GM12801 (cell line): ENCODE data around the gene PRR14L.

ENCODE experiments used
- CTCF ChIP-seq: IDR thresholded peaks from one replicate; pipeline ENCODE4 v1.5.1; 2011; ENCODE audit warnings: control low read depth; ENCODE audit not compliant: insufficient read length; ENCODE audit errors: extremely low read depth

Gene PRR14L

GRCh38 chr22:31757265-31757664, 7.3 kb upstream of the PRR14L start:
- no peak for TF ChIP-seq CTCF

- TF ChIP-seq CTCF: no peak
Measured at GRCh38 chr22:31754813-31755212, 4.9 kb upstream of the PRR14L start.

GRCh38 chr22:31753634-31754501, 3.9 kb upstream of the PRR14L start, which contains the start of gene DEPDC5:
TSS of gene DEPDC5 (plus strand) at chr22:31754019. CDS start at chr22:31754922, 903 bp downstream.
- no peak for TF ChIP-seq CTCF

- TF ChIP-seq CTCF: no peak
Measured at GRCh38 chr22:31753005-31753633, 3.2 kb upstream of the PRR14L start.

GRCh38 chr22:31752096-31752847, 2.3 kb upstream of the PRR14L start:
- no peak for TF ChIP-seq CTCF

- TF ChIP-seq CTCF: no peak
Measured at GRCh38 chr22:31750365-31751284, 693 bp upstream of the PRR14L start.
